H9 (cell line): ENCODE measurements around the gene HIVEP1. TPM values are rescaled to one million over a fixed set of nuclear protein-coding genes. Genes with fewer than 3 reads are reported as not detected.
A peak's percentile ranks its signal among the peaks of the same experiment; 100 is the strongest.

Source experiments
- DNase-seq: peaks from one replicate; pipeline ENCODE4 v3.0.0-alpha.2; 2017
- H2AFZ ChIP-seq: one replicate; pipeline ENCODE4 v1.6.1; 2013; ENCODE audit warnings: mild to moderate bottlenecking, low read length, control low read depth, moderate library complexity
- H2AK5ac ChIP-seq: 2 replicates; pipeline ENCODE4 v1.6.1; 2013; ENCODE audit warnings: low read length, control low read depth, mixed read lengths; ENCODE audit not compliant: insufficient read length
- H2BK120ac ChIP-seq: one replicate; pipeline ENCODE4 v1.6.1; 2013; ENCODE audit warnings: low read depth, mild to moderate bottlenecking, low read length, control low read depth, inconsistent platforms; ENCODE audit not compliant: poor library complexity, severe bottlenecking
- H2BK12ac ChIP-seq: 2 replicates; pipeline ENCODE4 v1.6.1; 2013; ENCODE audit warnings: low read length, control low read depth, mixed read lengths, low read depth; ENCODE audit not compliant: insufficient read length
- H2BK15ac ChIP-seq: 2 replicates; pipeline ENCODE4 v1.6.1; 2013; ENCODE audit warnings: low read depth, low read length, control low read depth
- H2BK20ac ChIP-seq: one replicate; pipeline ENCODE4 v1.6.1; 2013; ENCODE audit warnings: low read depth, mild to moderate bottlenecking, low read length, control low read depth, inconsistent platforms; ENCODE audit not compliant: poor library complexity, severe bottlenecking
- H2BK5ac ChIP-seq: 2 replicates; pipeline ENCODE4 v1.6.1; 2013; ENCODE audit warnings: low read length, control low read depth, mixed read lengths; ENCODE audit not compliant: insufficient read length
- H3K14ac ChIP-seq: 2 replicates; pipeline ENCODE4 v1.6.1; 2013; ENCODE audit warnings: low read length, control low read depth; ENCODE audit not compliant: insufficient read depth
- H3K18ac ChIP-seq: 2 replicates; pipeline ENCODE4 v1.6.1; 2013; ENCODE audit warnings: low read depth, mild to moderate bottlenecking, mixed read lengths, low read length, control low read depth; ENCODE audit not compliant: insufficient read length
- H3K23ac ChIP-seq: 2 replicates; pipeline ENCODE4 v1.6.1; 2013; ENCODE audit warnings: low read length, control low read depth, mixed read lengths, low read depth; ENCODE audit not compliant: insufficient read length
- H3K23me2 ChIP-seq: 2 replicates; pipeline ENCODE4 v1.6.1; 2013; ENCODE audit warnings: low read depth, mild to moderate bottlenecking, mixed read lengths, low read length, control low read depth; ENCODE audit not compliant: insufficient read length, poor library complexity, severe bottlenecking
- H3K27ac ChIP-seq: 2 replicates; pipeline ENCODE4 v1.5.1; 2013; ENCODE audit warnings: low read length, control low read depth, mixed read lengths, low read depth; ENCODE audit not compliant: insufficient read length
- H3K27me3 ChIP-seq: 2 replicates; pipeline ENCODE4 v1.6.1; 2013; ENCODE audit warnings: low read length, control low read depth, inconsistent platforms; ENCODE audit not compliant: insufficient read depth
- H3K4ac ChIP-seq: 2 replicates; pipeline ENCODE4 v1.6.1; 2013; ENCODE audit warnings: low read depth, mild to moderate bottlenecking, control low read depth, inconsistent platforms, low read length, moderate library complexity
- H3K4me1 ChIP-seq: 2 replicates; pipeline ENCODE4 v1.6.1; 2013; ENCODE audit warnings: low read length, control low read depth, inconsistent platforms; ENCODE audit not compliant: insufficient read depth
- H3K4me2 ChIP-seq: 2 replicates; pipeline ENCODE4 v1.6.1; 2013; ENCODE audit warnings: low read length, control low read depth, mixed read lengths; ENCODE audit not compliant: insufficient read length, insufficient read depth
- H3K56ac ChIP-seq: 2 replicates; pipeline ENCODE4 v1.6.1; 2013; ENCODE audit warnings: low read depth, mild to moderate bottlenecking, mixed read lengths, low read length, control low read depth; ENCODE audit not compliant: insufficient read length
- H3K79me1 ChIP-seq: 2 replicates; pipeline ENCODE4 v1.6.1; 2013; ENCODE audit warnings: low read depth, mild to moderate bottlenecking, moderate library complexity, low read length, control low read depth, inconsistent platforms; ENCODE audit not compliant: insufficient read depth, poor library complexity, severe bottlenecking
- H3K79me2 ChIP-seq: 2 replicates; pipeline ENCODE4 v1.6.1; 2013; ENCODE audit warnings: low read length, control low read depth, inconsistent platforms; ENCODE audit not compliant: insufficient read depth
- H3K9ac ChIP-seq: 2 replicates; pipeline ENCODE4 v1.6.1; 2013; ENCODE audit warnings: low read length, control low read depth, mixed read lengths; ENCODE audit not compliant: insufficient read length; ENCODE audit errors: extremely low read depth
- H3K9me3 ChIP-seq: one replicate; pipeline ENCODE4 v1.6.1; 2013; ENCODE audit warnings: low read depth, low read length, inconsistent platforms; ENCODE audit not compliant: control insufficient read depth
- H3T11ph ChIP-seq: one replicate; pipeline ENCODE4 v1.6.1; 2013; ENCODE audit warnings: mild to moderate bottlenecking, low read length, control low read depth, inconsistent platforms
- H4K20me1 ChIP-seq: one replicate; pipeline ENCODE4 v1.6.1; 2013; ENCODE audit not compliant: control insufficient read depth, insufficient read length, insufficient read depth
- H4K5ac ChIP-seq: 2 replicates; pipeline ENCODE4 v1.6.1; 2013; ENCODE audit warnings: low read depth, mild to moderate bottlenecking, mixed read lengths, low read length, control low read depth; ENCODE audit not compliant: insufficient read length
- H4K8ac ChIP-seq: replicated peaks from 2 replicates; pipeline ENCODE4 v1.6.1; 2013; ENCODE audit warnings: low read length, control low read depth, mixed read lengths, low read depth; ENCODE audit not compliant: insufficient read length
- H4K91ac ChIP-seq: 2 replicates; pipeline ENCODE4 v1.6.1; 2013; ENCODE audit warnings: low read depth, mild to moderate bottlenecking, moderate library complexity, mixed read lengths, low read length, control low read depth; ENCODE audit not compliant: insufficient read length
- H3K27ac Mint-ChIP-seq, 3 experiments: 2 replicates in 2 of 3; 3 replicates in 1 of 3; pipeline ENCODE4 v1.8.0; 2020 to 2021; ENCODE audit warnings: mixed read lengths in 3 of 3, mild to moderate bottlenecking in 1 of 3, moderate library complexity in 1 of 3
- H3K27me3 Mint-ChIP-seq: 2 replicates; pipeline ENCODE4 v1.8.0; 2021; ENCODE audit warnings: low read depth, mild to moderate bottlenecking, moderate library complexity, mixed read lengths
- H3K36me3 Mint-ChIP-seq, 3 experiments: 2 replicates in 2 of 3; 3 replicates in 1 of 3; pipeline ENCODE4 v1.8.0; 2020 to 2021; ENCODE audit warnings: low read depth in 3 of 3, mixed read lengths in 3 of 3; ENCODE audit not compliant: insufficient read depth in 1 of 3
- H3K4me1 Mint-ChIP-seq, 2 experiments: 2 replicates each; pipeline ENCODE4 v1.8.0; 2020; ENCODE audit warnings: mixed read lengths in 2 of 2
- H3K4me3 Mint-ChIP-seq, 2 experiments: 2 replicates in 1 of 2; 3 replicates in 1 of 2; pipeline ENCODE4 v1.8.0; 2020 to 2021; ENCODE audit warnings: mild to moderate bottlenecking in 2 of 2, mixed read lengths in 2 of 2, moderate library complexity in 1 of 2
- H3K9me3 Mint-ChIP-seq, 2 experiments: 2 replicates in 1 of 2; 3 replicates in 1 of 2; pipeline ENCODE4 v1.8.0; 2020; ENCODE audit warnings: mild to moderate bottlenecking in 2 of 2, mixed read lengths in 2 of 2, moderate library complexity in 1 of 2
- WGBS: extraction: QIAGEN DNeasy Blood & Tissue Kit; methylation state at CpG from one replicate; pipeline ENCODE4 v1.1.7; 2013; ENCODE audit warnings: missing lambda C conversion rate, low lambda C conversion rate, mixed read lengths; ENCODE audit not compliant: insufficient read length; ENCODE audit errors: extremely low coverage; 5-methylcytosine and 5-hydroxymethylcytosine counted together
- total RNA-seq: library from RNA; stranded (reverse); gene quantifications from 2 replicates; pipeline ENCODE4 v1.2.1, GENCODE V29; 2021
- TF ChIP-seq, protein P1 (sequence below): fragments of 200-600 bp; sonication (generic); conservative IDR thresholded peaks from 3 replicates; pipeline ENCODE4 v1.8.0; 2021; ENCODE audit warnings: antibody characterized with exemption, mild to moderate bottlenecking

HIVEP1 gene
- total RNA-seq, 1 experiment from 2014 or later = 44.2 TPM

DNA sequence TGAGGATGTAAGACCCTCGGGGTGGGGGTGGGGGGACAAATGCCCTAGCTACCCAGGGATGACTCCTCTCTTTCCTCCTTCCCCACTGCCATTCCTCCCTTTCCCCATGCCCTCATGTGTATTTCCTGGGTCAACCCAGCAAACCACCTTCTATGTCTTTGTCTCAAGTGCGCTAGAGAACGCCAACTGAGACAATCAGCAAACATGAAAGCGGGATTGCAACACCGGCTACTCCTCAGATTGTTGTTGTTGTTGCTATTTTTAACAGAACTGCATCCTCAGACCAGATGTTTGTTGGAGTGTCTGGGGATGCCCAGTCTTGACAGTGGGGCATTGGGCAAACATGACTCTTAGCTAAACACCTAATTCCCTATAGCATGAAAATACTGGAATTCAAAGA lies 39.3 kb upstream of the HIVEP1 start:
- WGBS = no CpG with 5 or more reads among the region's 5 CpGs
- peak overlapping the region in 1 of 2 experiments; percentile 40; a peak in 4 of 5 replicates for H3K4me3 Mint-ChIP-seq
- H3K4me1 Mint-ChIP-seq = peaks cover 41 to 44% of the 10 kb centered on the region in 2 experiments
- no peaks in the 10 kb centered on the region; a peak in 1 of 5 replicates for H3K9me3 Mint-ChIP-seq
- Histone ChIP-seq H4K91ac (no peak overlapping the region), H4K20me1 (no peaks in the 10 kb centered on the region), H3K27me3 (no peaks in the 10 kb centered on the region), H2BK12ac (no peak overlapping the region), H3K4me2 (no peak overlapping the region), H3K56ac (no peak overlapping the region), H4K5ac (no peak overlapping the region), H3K9ac (no peak overlapping the region), H3K9me3 (no peaks in the 10 kb centered on the region), H3K79me1 (no peaks in the 10 kb centered on the region), H2BK15ac (no peak overlapping the region), H3K4me1 (peaks cover 12% of the 10 kb centered on the region), H2BK120ac (no peak overlapping the region), H2BK20ac (no peak overlapping the region), H3K18ac (no peak overlapping the region), H2BK5ac (no peak overlapping the region), H3K23ac (no peak overlapping the region), H3K27ac (no peak overlapping the region), H3K23me2 (no peaks in the 10 kb centered on the region), H4K8ac (no peak overlapping the region), H2AFZ (no peak overlapping the region), H2AK5ac (no peak overlapping the region), H3K4ac (no peak overlapping the region), H3K14ac (no peak overlapping the region), H3K79me2 (no peaks in the 10 kb centered on the region), H3T11ph (no peak overlapping the region)
- no peak for DNase-seq
- H3K27ac Mint-ChIP-seq = peak overlapping the region; percentile 92 to 94 (median 93)
- peaks cover 2 to 9% (median 3%) of the 10 kb centered on the region in 3 experiments; a peak in 3 of 7 replicates for H3K36me3 Mint-ChIP-seq
- TF ChIP-seq, protein P1, sequence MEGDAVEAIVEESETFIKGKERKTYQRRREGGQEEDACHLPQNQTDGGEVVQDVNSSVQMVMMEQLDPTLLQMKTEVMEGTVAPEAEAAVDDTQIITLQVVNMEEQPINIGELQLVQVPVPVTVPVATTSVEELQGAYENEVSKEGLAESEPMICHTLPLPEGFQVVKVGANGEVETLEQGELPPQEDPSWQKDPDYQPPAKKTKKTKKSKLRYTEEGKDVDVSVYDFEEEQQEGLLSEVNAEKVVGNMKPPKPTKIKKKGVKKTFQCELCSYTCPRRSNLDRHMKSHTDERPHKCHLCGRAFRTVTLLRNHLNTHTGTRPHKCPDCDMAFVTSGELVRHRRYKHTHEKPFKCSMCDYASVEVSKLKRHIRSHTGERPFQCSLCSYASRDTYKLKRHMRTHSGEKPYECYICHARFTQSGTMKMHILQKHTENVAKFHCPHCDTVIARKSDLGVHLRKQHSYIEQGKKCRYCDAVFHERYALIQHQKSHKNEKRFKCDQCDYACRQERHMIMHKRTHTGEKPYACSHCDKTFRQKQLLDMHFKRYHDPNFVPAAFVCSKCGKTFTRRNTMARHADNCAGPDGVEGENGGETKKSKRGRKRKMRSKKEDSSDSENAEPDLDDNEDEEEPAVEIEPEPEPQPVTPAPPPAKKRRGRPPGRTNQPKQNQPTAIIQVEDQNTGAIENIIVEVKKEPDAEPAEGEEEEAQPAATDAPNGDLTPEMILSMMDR = no peak
- no peaks in the 10 kb centered on the region for H3K27me3 Mint-ChIP-seq
